Measurements from ENCODE around the gene KLHL26.

KLHL26 gene

GRCh38 chr19:18617562-18617961 is 19.3 kb upstream of the KLHL26 start:
- peaks cover 10% of the 10 kb centered on the region for H3K27me3 ChIP-seq (ENCODE audit: insufficient read depth, low read length, poor library complexity)
- H3K36me3 ChIP-seq (ENCODE audit: insufficient read depth, low read length), result no peaks in the 10 kb centered on the region
- no peak overlapping the region for H3K4me3 ChIP-seq (ENCODE audit: low read depth in 1 of 2, low read length in 2 of 2)
- H2AFZ ChIP-seq (ENCODE audit: low read depth, low read length), result no peak overlapping the region
- ATAC-seq (ENCODE audit: insufficient read depth, low read depth), result no peak
- peaks cover 4% of the 10 kb centered on the region; the same call in 1 of the 2 replicates for H3K4me1 ChIP-seq (ENCODE audit: insufficient read depth, low read length)
- H3K27ac ChIP-seq (ENCODE audit: low read length), result no peak overlapping the region
- H4K20me1 ChIP-seq (ENCODE audit: insufficient read depth, low read length), result no peaks in the 10 kb centered on the region
- TF ChIP-seq CTCF (IDR thresholded peaks at IDR 0.05; ENCODE audit: borderline replicate concordance, extremely low read depth, low read length, poor library complexity, severe bottlenecking) (no peak), EZH2 (IDR thresholded peaks at IDR 0.05; ENCODE audit: borderline replicate concordance, low read depth, low read length, severe bottlenecking) (no peak)
- no peaks in the 10 kb centered on the region for H3K79me2 ChIP-seq (ENCODE audit: insufficient read depth, low read length)
- no peak for DNase-seq
- H3K4me2 ChIP-seq (ENCODE audit: insufficient read depth, low read length), result no peak overlapping the region
- H3K9me3 ChIP-seq (ENCODE audit: insufficient read depth, low read length, severe bottlenecking), result no peaks in the 10 kb centered on the region
- no peak overlapping the region for H3K9ac ChIP-seq (ENCODE audit: low read depth, low read length)

DNA sequence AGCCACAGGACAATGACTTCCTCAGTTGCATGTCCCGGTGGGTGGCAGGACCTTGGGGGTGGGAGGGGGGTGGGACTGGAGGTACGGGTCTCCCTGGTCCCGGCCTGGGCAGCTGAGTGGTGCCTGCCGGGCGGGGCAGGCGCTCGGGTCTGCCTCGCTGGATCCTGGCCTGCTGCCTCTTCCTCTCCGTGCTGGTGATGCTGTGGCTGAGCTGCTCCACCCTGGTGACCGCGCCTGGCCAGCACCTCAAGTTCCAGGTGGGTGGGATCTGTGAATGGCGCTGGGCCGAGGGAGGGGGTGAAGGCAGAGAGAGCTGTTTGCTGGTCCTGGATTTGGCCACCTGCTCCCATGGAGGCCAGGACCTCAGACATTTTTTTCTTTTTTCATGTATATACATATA is 18.6 kb upstream of the KLHL26 start:
- H3K9me3 ChIP-seq (ENCODE audit: insufficient read depth, low read length, severe bottlenecking), result no peaks in the 10 kb centered on the region
- H4K20me1 ChIP-seq (ENCODE audit: insufficient read depth, low read length), result no peaks in the 10 kb centered on the region
- H3K4me2 ChIP-seq (ENCODE audit: insufficient read depth, low read length), result no peak overlapping the region
- peaks cover 3% of the 10 kb centered on the region for H3K27me3 ChIP-seq (ENCODE audit: insufficient read depth, low read length, poor library complexity)
- no peak overlapping the region for H2AFZ ChIP-seq (ENCODE audit: low read depth, low read length)
- no peak for ATAC-seq (ENCODE audit: insufficient read depth, low read depth)
- no peak for DNase-seq
- no peaks in the 10 kb centered on the region for H3K36me3 ChIP-seq (ENCODE audit: insufficient read depth, low read length)
- H3K79me2 ChIP-seq (ENCODE audit: insufficient read depth, low read length), result no peaks in the 10 kb centered on the region
- no peak for TF ChIP-seq CTCF (IDR thresholded peaks at IDR 0.05; ENCODE audit: borderline replicate concordance, extremely low read depth, low read length, poor library complexity, severe bottlenecking)
- TF ChIP-seq EZH2 (IDR thresholded peaks at IDR 0.05; ENCODE audit: borderline replicate concordance, low read depth, low read length, severe bottlenecking), result no peak
- H3K9ac ChIP-seq (ENCODE audit: low read depth, low read length), result no peak overlapping the region
- H3K4me1 ChIP-seq (ENCODE audit: insufficient read depth, low read length), result no peaks in the 10 kb centered on the region
- H3K27ac ChIP-seq (ENCODE audit: low read length), result no peak overlapping the region
- H3K4me3 ChIP-seq (ENCODE audit: low read depth in 1 of 2, low read length in 2 of 2), result no peak overlapping the region

DNA sequence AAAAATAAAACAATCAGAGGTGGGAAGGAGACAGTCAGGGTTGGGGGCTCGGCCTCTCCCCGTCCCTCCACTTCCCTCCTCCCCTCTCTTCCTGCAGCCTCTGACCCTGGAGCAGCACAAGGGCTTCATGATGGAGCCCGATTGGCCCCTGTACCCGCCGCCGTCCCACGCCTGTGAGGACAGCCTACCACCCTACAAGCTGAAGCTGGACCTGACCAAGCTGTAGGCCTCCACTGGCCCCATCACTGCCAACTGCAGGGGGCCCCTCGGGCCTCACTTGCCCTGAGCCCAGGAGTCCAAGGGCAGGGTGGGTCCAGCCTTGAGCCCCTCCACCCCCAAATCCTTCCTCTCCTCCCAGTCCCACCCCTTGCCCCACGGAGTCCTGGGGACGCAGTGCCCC is 16.5 kb upstream of the KLHL26 start:
- Histone ChIP-seq H3K27me3 (ENCODE audit: insufficient read depth, low read length, poor library complexity) (no peaks in the 10 kb centered on the region), H3K9ac (ENCODE audit: low read depth, low read length) (no peak overlapping the region), H4K20me1 (ENCODE audit: insufficient read depth, low read length) (no peaks in the 10 kb centered on the region), H3K9me3 (ENCODE audit: insufficient read depth, low read length, severe bottlenecking) (no peaks in the 10 kb centered on the region), H2AFZ (ENCODE audit: low read depth, low read length) (no peak overlapping the region), H3K4me2 (ENCODE audit: insufficient read depth, low read length) (no peak overlapping the region), H3K27ac (ENCODE audit: low read length) (no peak overlapping the region), H3K36me3 (ENCODE audit: insufficient read depth, low read length) (no peaks in the 10 kb centered on the region), H3K4me1 (ENCODE audit: insufficient read depth, low read length) (no peaks in the 10 kb centered on the region), H3K4me3 (ENCODE audit: low read depth in 1 of 2, low read length in 2 of 2) (no peak overlapping the region), H3K79me2 (ENCODE audit: insufficient read depth, low read length) (no peaks in the 10 kb centered on the region)
- DNase-seq (no peak), ATAC-seq (ENCODE audit: insufficient read depth, low read depth) (no peak)
- no peak for TF ChIP-seq EZH2 (IDR thresholded peaks at IDR 0.05; ENCODE audit: borderline replicate concordance, low read depth, low read length, severe bottlenecking)
- no peak for TF ChIP-seq CTCF (IDR thresholded peaks at IDR 0.05; ENCODE audit: borderline replicate concordance, extremely low read depth, low read length, poor library complexity, severe bottlenecking)

- no peaks in the 10 kb centered on the region for H3K79me2 ChIP-seq (ENCODE audit: insufficient read depth, low read length)
- H3K27me3 ChIP-seq (ENCODE audit: insufficient read depth, low read length, poor library complexity), result no peaks in the 10 kb centered on the region
- no peak overlapping the region for H3K4me2 ChIP-seq (ENCODE audit: insufficient read depth, low read length)
- H2AFZ ChIP-seq (ENCODE audit: low read depth, low read length), result no peak overlapping the region
- no peak overlapping the region for H3K27ac ChIP-seq (ENCODE audit: low read length)
- DNase-seq (no peak), ATAC-seq (ENCODE audit: insufficient read depth, low read depth) (no peak)
- no peaks in the 10 kb centered on the region for H3K4me1 ChIP-seq (ENCODE audit: insufficient read depth, low read length)
- H3K4me3 ChIP-seq (ENCODE audit: low read depth in 1 of 2, low read length in 2 of 2), result no peak overlapping the region
- no peaks in the 10 kb centered on the region for H3K36me3 ChIP-seq (ENCODE audit: insufficient read depth, low read length)
- TF ChIP-seq EZH2 (IDR thresholded peaks at IDR 0.05; ENCODE audit: borderline replicate concordance, low read depth, low read length, severe bottlenecking), result no peak
- no peak for TF ChIP-seq CTCF (IDR thresholded peaks at IDR 0.05; ENCODE audit: borderline replicate concordance, extremely low read depth, low read length, poor library complexity, severe bottlenecking)
- H3K9me3 ChIP-seq (ENCODE audit: insufficient read depth, low read length, severe bottlenecking), result no peaks in the 10 kb centered on the region
- H4K20me1 ChIP-seq (ENCODE audit: insufficient read depth, low read length), result no peaks in the 10 kb centered on the region
- H3K9ac ChIP-seq (ENCODE audit: low read depth, low read length), result no peak overlapping the region
Measured at GRCh38 chr19:18620902-18621301, 15.9 kb upstream of the KLHL26 start.

All from DND-41 (cell line).